ENCODE data around the gene ZC3H12A.

DNA sequence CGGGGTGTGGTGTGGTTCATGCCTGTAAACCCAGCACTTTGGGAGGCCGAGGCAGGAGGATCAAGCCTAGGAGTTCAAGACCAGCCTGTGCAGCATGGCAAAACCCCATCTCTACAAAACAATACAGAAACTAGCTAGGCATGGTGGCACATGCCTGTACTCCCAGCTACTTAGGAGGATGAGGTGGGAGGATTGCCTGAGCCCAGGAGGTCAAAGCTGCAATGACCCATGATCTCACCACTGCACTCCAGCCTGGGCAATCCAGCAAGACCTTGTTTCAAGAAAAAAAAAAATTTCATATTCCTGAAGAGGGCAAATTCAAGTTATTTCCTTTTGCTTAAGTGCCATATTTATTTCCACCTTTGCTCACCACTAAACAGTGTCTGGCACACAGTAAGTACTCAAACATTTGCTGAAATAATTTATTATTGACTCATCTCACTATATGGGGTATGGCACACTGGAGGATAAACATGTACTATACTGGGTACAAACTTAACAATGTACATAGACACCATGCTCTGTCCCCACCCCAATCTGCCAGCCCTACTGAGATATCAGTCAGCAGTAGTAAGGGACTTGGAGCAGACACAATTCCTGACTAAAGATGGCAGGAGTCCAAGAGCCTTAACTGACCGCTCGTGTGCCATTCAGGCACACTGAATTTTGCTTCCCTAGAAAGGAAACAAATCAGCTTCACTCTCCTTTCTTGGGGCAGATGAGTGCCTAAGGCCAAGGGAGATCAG, 24.7 kb downstream of the ZC3H12A start:
- no peak for TF ChIP-seq CTCF (IDR thresholded peaks at IDR 0.05)
- no peak for TF ChIP-seq POLR2A (IDR thresholded peaks at IDR 0.05)
- no peak for TF ChIP-seq EP300 (IDR thresholded peaks at IDR 0.05)

Measured in ovary (tissue), 3 donors.